Myometrial cell (primary cell): ENCODE data around the gene TFR2. TPM values are rescaled to one million over a fixed set of nuclear protein-coding genes. Genes with fewer than 3 reads are reported as not detected.

Experiments
- total RNA-seq: library from RNA; depleted of rRNA; stranded (reverse); fragments of >200 nt; gene quantifications from 2 replicates; pipeline ENCODE4 v1.2.3, GENCODE V29; 2015

Gene TFR2
- total RNA-seq, result 0.35 TPM in 1 of 2 replicates, not detected in the other

DNA sequence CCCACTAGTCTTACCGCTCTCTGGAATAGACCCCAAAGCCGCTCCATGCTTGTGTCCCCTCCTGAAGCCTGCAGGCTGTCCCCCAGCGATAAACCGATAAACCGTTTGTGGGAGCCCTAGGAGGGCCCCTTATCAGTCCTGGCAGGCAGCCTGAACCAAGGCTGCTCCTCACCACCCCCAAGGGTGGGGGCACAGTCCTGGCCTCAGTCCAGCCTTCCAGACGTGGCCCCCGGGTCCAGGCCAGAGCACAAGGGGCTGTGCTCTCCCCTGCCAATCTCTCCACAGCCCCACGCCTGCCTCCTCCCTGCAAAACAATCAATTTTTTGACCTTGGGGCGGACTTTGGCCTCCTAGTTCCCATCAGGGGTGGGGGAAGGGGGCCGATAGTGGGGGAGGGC lies at the start of gene TFR2:
TFR2 (minus strand) TSS at position 90 of the 397 bp plus-strand sequence; CDS start at position 47, 43 bp downstream.

GRCh38 chr7:100673302-100673941 lies 32.1 kb upstream of the TFR2 start, which contains the start of gene GNB2:
Gene GNB2, plus strand, starts transcription at chr7:100673740. Its CDS starts 2,526 bp downstream, at chr7:100676266.

DNA sequence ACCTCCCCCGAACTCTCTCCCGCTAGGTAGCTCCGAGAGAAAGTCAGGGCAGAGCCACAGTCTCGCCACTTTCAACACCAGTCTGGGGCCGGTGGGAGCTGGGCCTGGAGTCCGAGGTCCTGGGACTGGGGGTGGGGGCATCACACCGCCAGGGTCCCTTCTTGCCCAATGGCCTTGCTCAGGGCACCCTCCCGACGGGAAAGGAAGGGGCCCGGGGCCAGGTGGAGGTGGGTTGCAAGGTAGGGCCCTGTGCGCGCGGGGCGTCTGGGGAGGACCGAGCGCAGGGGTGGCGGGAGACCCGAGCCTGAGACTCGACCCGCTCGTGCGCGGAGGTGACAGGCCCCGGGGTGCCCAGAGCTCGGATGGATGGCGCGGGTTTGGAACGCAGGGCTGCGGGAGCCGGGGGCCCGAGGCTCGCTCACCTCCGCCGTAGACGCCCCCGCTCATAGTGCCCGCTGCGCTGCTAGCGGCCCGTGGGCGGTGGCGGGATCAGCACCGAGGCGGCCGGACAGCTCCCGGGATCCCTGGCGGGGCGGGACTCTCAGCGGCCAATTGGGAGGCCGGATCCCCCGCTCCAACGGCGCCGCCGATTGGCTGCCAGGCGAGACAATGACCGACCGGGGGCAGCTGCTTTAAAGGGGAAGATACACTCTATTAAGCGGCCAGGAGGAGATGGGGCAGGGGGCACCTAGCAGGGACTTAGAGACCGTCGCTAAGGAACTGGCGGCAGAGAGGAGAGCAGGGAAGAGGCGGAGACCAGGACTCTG lies 14.7 kb upstream of the TFR2 start, which contains the start of gene ACTL6B:
ACTL6B (minus strand) TSS at position 541 of the 767 bp plus-strand sequence; CDS start at position 447, 94 bp downstream.

GRCh38 chr7:100611983-100612729 lies 29.2 kb downstream of the TFR2 start, which contains the start of gene MOSPD3:
Gene MOSPD3, plus strand, starts transcription at chr7:100612540. Its CDS starts 252 bp downstream, at chr7:100612792.

GRCh38 chr7:100586266-100587025 lies 54.9 kb downstream of the TFR2 start, which contains the start of gene FBXO24:
Gene FBXO24, plus strand, starts transcription at chr7:100586328. Its CDS starts 298 bp downstream, at chr7:100586626.

DNA sequence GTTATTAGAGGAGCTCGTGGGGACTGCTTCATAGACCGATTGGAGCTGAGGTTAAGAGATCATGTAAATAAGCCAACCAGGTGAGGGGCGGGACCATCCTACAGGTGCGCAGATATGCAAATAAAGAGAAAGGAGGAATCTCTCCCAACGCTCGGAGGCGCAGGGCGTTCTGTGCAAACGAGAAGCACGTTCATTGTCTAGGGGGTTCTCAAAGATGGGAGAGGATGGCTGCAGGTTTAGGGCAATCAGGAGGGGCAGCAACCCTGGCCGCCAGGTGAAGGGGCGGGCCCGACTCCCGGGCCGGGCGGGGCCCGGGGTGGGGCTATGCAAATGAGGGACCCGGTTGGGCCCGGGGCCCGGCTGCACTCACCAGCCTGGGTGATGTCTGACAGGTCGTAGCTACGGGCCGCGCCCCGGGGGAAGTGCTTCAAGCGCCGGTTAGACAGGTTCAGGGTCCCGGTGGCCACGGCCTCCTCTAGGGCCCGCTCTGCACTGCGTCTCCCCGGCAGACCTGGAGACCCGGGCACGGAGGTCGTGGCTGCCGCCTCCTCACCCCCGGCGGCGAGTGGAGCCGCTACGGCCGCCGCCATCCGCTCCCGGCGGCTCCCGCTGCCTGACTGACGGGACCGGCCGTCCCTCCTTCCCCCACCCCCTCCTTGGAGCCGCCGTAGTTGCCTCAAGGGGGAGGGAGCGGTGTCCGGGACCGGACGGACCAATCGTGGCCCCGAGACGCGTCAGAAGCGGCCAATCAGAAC lies 55.7 kb downstream of the TFR2 start, which contains the start of gene LRCH4:
LRCH4 (minus strand) TSS at position 619 of the 755 bp plus-strand sequence; CDS start at position 590, 29 bp downstream.

DNA sequence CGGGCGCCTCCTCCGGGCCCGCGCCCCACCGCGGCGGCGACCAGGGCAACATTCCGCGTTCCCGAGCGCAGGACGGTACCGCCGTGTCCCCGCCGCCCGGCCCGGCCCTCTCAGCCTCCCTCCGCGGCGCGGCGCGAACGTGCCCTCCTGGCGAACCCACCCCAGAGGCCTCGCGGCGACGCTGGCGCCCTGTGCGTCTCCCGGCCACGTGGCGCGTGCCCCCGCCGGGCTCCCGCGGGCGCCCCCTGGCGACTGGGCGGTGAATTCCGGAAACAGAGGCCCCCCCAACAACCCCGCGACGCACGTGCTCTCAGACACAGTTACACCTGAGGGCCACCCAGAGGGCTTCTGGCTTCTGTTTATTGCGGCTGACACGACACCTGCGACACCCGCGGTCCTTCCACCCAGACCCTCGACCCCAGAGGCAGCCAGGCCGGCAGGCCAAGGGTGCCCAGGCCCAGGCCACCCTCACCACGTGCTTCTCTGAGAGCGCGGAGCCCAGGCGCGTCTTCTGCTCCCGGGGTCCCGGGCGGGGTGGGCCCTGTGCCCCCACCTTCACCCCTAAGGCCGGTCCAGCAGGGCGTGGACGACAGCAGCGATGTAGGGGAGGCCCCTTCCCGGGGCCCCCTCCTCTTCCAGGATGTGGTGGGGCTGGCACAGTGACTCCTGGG lies 67.5 kb downstream of the TFR2 start, which contains the start of gene SAP25:
SAP25 (minus strand) TSS at position 210 of the 671 bp plus-strand sequence; CDS start at position 52, 158 bp downstream.

Other genes starting within 250 kb of the TFR2 start
- 0.71 and 4.3 TPM in 2 replicates for gene ZCWPW1, start 212.8 kb downstream of the TFR2 start, total RNA-seq
- gene MEPCE, start 211.7 kb downstream of the TFR2 start, total RNA-seq, result 23.4 and 24.2 TPM in 2 replicates
- gene PPP1R35, start 205.1 kb downstream of the TFR2 start, total RNA-seq, result 23.7 and 57.1 TPM in 2 replicates
- 0.86 TPM in 1 of 2 replicates, not detected in the other for gene SPACDR, start 177.3 kb downstream of the TFR2 start, total RNA-seq
- 48.7 and 55.9 TPM in 2 replicates for gene TSC22D4, start 162.3 kb downstream of the TFR2 start, total RNA-seq
- 1.4 and 3.4 TPM in 2 replicates for gene NYAP1, start 157.6 kb downstream of the TFR2 start, total RNA-seq
- gene AGFG2, start 102.3 kb downstream of the TFR2 start, total RNA-seq, result 13.3 and 24.3 TPM in 2 replicates
- not detected in 2 replicates for gene SAP25, start 67.7 kb downstream of the TFR2 start, total RNA-seq
- 39.8 and 45.4 TPM in 2 replicates for gene LRCH4, start 55.4 kb downstream of the TFR2 start, total RNA-seq
- gene FBXO24, start 55.2 kb downstream of the TFR2 start, total RNA-seq, result under 0.01 and 0.18 TPM in 2 replicates
- gene PCOLCE, start 39.2 kb downstream of the TFR2 start, total RNA-seq, result 289 and 397 TPM in 2 replicates
- 14.4 and 15.3 TPM in 2 replicates for gene MOSPD3, start 29.0 kb downstream of the TFR2 start, total RNA-seq
- not detected in 2 replicates for gene ACTL6B, start 14.9 kb upstream of the TFR2 start, total RNA-seq
- 294 and 391 TPM in 2 replicates for gene GNB2, start 32.2 kb upstream of the TFR2 start, total RNA-seq
- gene GIGYF1, start 52.7 kb upstream of the TFR2 start, total RNA-seq, result 10.1 TPM in 2 replicates
- gene POP7, start 64.6 kb upstream of the TFR2 start, total RNA-seq, result 43.2 and 51.6 TPM in 2 replicates
- gene EPO, start 78.9 kb upstream of the TFR2 start, total RNA-seq, result not detected in 2 replicates
- not detected in 2 replicates for gene ZAN, start 92.0 kb upstream of the TFR2 start, total RNA-seq
- gene EPHB4, start 186.0 kb upstream of the TFR2 start, total RNA-seq, result 33.1 and 53.0 TPM in 2 replicates
- 17.2 and 25.7 TPM in 2 replicates for gene SLC12A9, start 211.2 kb upstream of the TFR2 start, total RNA-seq
- gene TRIP6, start 225.8 kb upstream of the TFR2 start, total RNA-seq, result 140 and 172 TPM in 2 replicates
- 60.1 and 105 TPM in 2 replicates for gene SRRT, start 233.6 kb upstream of the TFR2 start, total RNA-seq
- gene UFSP1, start 248.2 kb upstream of the TFR2 start, total RNA-seq, result 11.2 and 14.7 TPM in 2 replicates